Sigmoid colon (tissue), 7 donors: ENCODE results near the gene LRRC7. TPM values are rescaled to one million over a fixed set of nuclear protein-coding genes. Genes with fewer than 3 reads are reported as not detected.

ENCODE experiments used
- DNase-seq: peaks from one replicate; pipeline ENCODE4 v3.0.0-alpha.2; 2019
- H3K27ac ChIP-seq, 4 donors: fragments of 200-600 bp; sonication (generic); one replicate each; pipeline ENCODE4 v1.5.1; 2016 to 2019; ENCODE audit warnings: mild to moderate bottlenecking in 1 of 4
- H3K27me3 ChIP-seq, 3 donors: fragments of 200-600 bp; sonication (generic); one replicate each; pipeline ENCODE4 v1.5.1; 2019; ENCODE audit warnings: mild to moderate bottlenecking in 1 of 3
- H3K36me3 ChIP-seq, 4 donors: fragments of 200-600 bp; sonication (generic); one replicate each; pipeline ENCODE4 v1.5.1; 2016 to 2019
- H3K4me1 ChIP-seq, 4 donors: fragments of 200-600 bp; sonication (generic); one replicate each; pipeline ENCODE4 v1.5.1; 2017 to 2019
- H3K4me3 ChIP-seq, 4 donors: fragments of 200-600 bp; sonication (generic); one replicate each; pipeline ENCODE4 v1.5.1; 2017 to 2019; ENCODE audit warnings: mild to moderate bottlenecking in 2 of 4, moderate library complexity in 1 of 4
- H3K9me3 ChIP-seq, 4 donors: fragments of 200-600 bp in 3 of 4; sonication (generic) in 3 of 4; one replicate each; pipeline versions ENCODE4 v1.5.1 to v1.6.1; 2013 to 2019
- EP300 ChIP-seq, 4 donors: sonication (generic); formaldehyde crosslinking; IDR thresholded peaks; one replicate each; pipeline ENCODE4 v1.6.1; 2017; ENCODE audit warnings: antibody characterized with exemption in 4 of 4
- POLR2A ChIP-seq, 2 donors: fragments of 450-650 bp; IDR thresholded peaks; one replicate each; pipeline ENCODE4 v1.6.1; 2016; ENCODE audit warnings: antibody characterized with exemption in 2 of 2, mild to moderate bottlenecking in 2 of 2, moderate library complexity in 2 of 2
- POLR2AphosphoS5 ChIP-seq, 4 donors: sonication (generic); formaldehyde crosslinking; IDR thresholded peaks; one replicate each; pipeline ENCODE4 v1.6.1; 2017; ENCODE audit warnings: antibody characterized with exemption in 4 of 4
- WGBS, 2 donors: extraction: QIAGEN DNeasy Blood & Tissue Kit; methylation state at CpG; one replicate each; pipeline ENCODE4 v1.1.7; 2013; 5-methylcytosine and 5-hydroxymethylcytosine counted together
- intact Hi-C: fragments of 100-400 bp; cut with DNase I; formaldehyde crosslinking; loops from one replicate; pipeline ENCODE4 v1.15.1; 2023
- polyA plus RNA-seq, 3 donors: library from polyadenylated mRNA; stranded (reverse); fragments of 200-250 nt; gene quantifications; one replicate each; pipeline ENCODE4 v1.2.3, GENCODE V29; 2013
- total RNA-seq, 4 donors: library from RNA; depleted of rRNA; stranded (reverse); fragments of >200 nt; gene quantifications; one replicate each; pipeline ENCODE4 v1.1.0, GENCODE V29; 2016
- TF ChIP-seq, protein P1 (sequence below), 4 experiments: fragments of 450-650 bp in 3 of 4; fragments of 200-600 bp in 1 of 4; IDR thresholded peaks; one replicate each; pipeline ENCODE4 v1.5.1; 2016 to 2019; ENCODE audit warnings: antibody characterized with exemption in 4 of 4, mild to moderate bottlenecking in 3 of 4, moderate library complexity in 2 of 4
- donor health status: healthy with polysubstance abuse.
- donor health status: Bipolar disorder and iron deficiency.
- donor health status: healthy.

Gene LRRC7
- total and polyA plus RNA-seq, 7 donors, result 0.16 to 1.9 (median 0.41) TPM; not detected in 2

DNA sequence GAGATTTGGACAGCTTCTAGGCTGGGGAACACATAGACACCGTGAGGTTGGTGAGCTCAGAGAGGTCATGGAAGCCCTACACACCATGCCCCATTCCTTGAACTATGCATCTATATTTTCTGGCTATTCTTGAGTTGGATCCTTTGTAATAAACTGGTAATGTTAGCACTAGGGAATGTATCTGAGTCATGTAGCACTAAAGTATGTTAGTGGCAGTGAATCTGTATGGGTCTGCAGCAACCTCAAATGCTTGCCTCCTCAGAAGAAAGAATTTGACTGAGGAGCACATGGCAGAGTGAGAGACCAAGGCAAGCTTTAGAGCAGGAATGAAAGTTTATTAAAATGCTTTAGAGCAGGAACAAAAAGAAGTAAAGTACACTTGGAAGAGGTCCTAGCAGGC is 43.7 kb upstream of the LRRC7 start:
- H3K4me1 ChIP-seq, result no peaks in the 10 kb centered on the region
- DNase-seq, result no peak
- intact Hi-C loops, result no loop called here
- H3K9me3 ChIP-seq, result no peaks in the 10 kb centered on the region
- H3K27me3 ChIP-seq, result no peaks in the 10 kb centered on the region
- no peaks in the 10 kb centered on the region for H3K36me3 ChIP-seq
- H3K4me3 ChIP-seq, result no peak overlapping the region
- TF ChIP-seq POLR2AphosphoS5 (IDR thresholded peaks at IDR 0.05) (no peak), POLR2A (IDR thresholded peaks at IDR 0.05) (no peak)
- WGBS, 2 donors, result 59 to 81% methylated on average over 1 of the region's 1 CpG
- no peak overlapping the region for H3K27ac ChIP-seq

DNA sequence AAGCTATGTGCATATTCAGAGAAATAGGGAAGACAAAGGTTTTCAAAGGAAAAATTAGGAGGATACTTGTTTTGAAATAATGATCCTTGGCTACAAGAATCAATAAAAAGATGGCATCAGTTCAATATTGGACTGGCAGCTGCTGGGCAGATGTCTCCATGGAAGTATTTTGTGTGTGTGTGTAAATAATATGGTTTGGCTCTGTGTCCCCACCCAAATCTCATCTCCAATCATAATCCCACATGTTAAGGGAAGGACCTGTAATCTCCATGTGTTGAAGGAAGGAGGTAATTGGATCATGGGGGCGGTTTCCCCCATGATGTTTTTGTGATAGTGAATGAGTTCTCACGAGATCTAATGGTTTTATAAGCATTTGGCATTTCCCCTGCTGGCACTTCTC is 40.4 kb upstream of the LRRC7 start:
- 39 to 65% methylated on average over 2 of the region's 2 CpGs for WGBS, 2 donors
- Histone ChIP-seq H3K9me3 (no peaks in the 10 kb centered on the region), H3K4me1 (no peaks in the 10 kb centered on the region), H3K27me3 (no peaks in the 10 kb centered on the region), H3K36me3 (no peaks in the 10 kb centered on the region), H3K4me3 (no peak overlapping the region), H3K27ac (no peak overlapping the region)
- intact Hi-C loops, result no loop called here
- no peak for TF ChIP-seq POLR2AphosphoS5 (IDR thresholded peaks at IDR 0.05)
- no peak for TF ChIP-seq EP300 (IDR thresholded peaks at IDR 0.05)
- TF ChIP-seq POLR2A (IDR thresholded peaks at IDR 0.05), result no peak
- TF ChIP-seq, protein P1, sequence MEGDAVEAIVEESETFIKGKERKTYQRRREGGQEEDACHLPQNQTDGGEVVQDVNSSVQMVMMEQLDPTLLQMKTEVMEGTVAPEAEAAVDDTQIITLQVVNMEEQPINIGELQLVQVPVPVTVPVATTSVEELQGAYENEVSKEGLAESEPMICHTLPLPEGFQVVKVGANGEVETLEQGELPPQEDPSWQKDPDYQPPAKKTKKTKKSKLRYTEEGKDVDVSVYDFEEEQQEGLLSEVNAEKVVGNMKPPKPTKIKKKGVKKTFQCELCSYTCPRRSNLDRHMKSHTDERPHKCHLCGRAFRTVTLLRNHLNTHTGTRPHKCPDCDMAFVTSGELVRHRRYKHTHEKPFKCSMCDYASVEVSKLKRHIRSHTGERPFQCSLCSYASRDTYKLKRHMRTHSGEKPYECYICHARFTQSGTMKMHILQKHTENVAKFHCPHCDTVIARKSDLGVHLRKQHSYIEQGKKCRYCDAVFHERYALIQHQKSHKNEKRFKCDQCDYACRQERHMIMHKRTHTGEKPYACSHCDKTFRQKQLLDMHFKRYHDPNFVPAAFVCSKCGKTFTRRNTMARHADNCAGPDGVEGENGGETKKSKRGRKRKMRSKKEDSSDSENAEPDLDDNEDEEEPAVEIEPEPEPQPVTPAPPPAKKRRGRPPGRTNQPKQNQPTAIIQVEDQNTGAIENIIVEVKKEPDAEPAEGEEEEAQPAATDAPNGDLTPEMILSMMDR (IDR thresholded peaks at IDR 0.05), result no peak
- no peak for DNase-seq

DNA sequence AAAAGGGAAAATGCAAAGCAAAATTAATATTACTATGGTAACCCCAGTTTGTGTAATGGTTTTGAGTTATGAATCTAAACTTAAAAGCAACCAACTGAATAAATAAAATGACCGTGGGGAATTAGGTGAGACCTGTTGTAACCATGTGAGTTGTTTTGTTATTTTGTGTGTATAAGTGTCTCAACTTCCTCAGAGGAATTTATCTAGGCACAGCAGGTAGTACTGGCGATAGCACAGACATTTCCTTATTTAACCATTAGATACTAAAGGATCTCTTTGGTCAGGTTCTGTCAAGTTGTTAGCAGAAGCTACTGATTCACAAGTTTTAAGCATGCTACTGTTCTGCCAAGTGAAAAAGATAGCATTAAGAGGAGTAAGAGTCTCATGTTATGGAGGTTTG is 39.3 kb upstream of the LRRC7 start:
- H3K4me3 ChIP-seq, result no peak overlapping the region
- intact Hi-C loops, result no loop called here
- no peaks in the 10 kb centered on the region for H3K9me3 ChIP-seq
- TF ChIP-seq POLR2AphosphoS5 (IDR thresholded peaks at IDR 0.05) (no peak), POLR2A (IDR thresholded peaks at IDR 0.05) (no peak), EP300 (IDR thresholded peaks at IDR 0.05) (no peak)
- TF ChIP-seq, protein P1 (IDR thresholded peaks at IDR 0.05), result no peak
- H3K36me3 ChIP-seq, result no peaks in the 10 kb centered on the region
- WGBS, 2 donors, result 68 to 76% methylated on average over 2 of the region's 2 CpGs
- DNase-seq, result no peak
- no peaks in the 10 kb centered on the region for H3K27me3 ChIP-seq
- no peak overlapping the region for H3K27ac ChIP-seq
- H3K4me1 ChIP-seq, result no peaks in the 10 kb centered on the region

- no peak for DNase-seq
- no peak overlapping the region for H3K4me3 ChIP-seq
- no peak overlapping the region for H3K27ac ChIP-seq
- TF ChIP-seq POLR2A (IDR thresholded peaks at IDR 0.05) (no peak), EP300 (IDR thresholded peaks at IDR 0.05) (no peak), POLR2AphosphoS5 (IDR thresholded peaks at IDR 0.05) (no peak)
- TF ChIP-seq, protein P1 (IDR thresholded peaks at IDR 0.05), result no peak
- H3K4me1 ChIP-seq, result no peaks in the 10 kb centered on the region
- H3K27me3 ChIP-seq, result no peaks in the 10 kb centered on the region
- intact Hi-C loops, result no loop called here
- no peaks in the 10 kb centered on the region for H3K9me3 ChIP-seq
- no peaks in the 10 kb centered on the region for H3K36me3 ChIP-seq
- 32 to 84% methylated on average over 1 of the region's 1 CpG for WGBS, 2 donors
Observed at GRCh38 chr1:69533343-69533742, 34.4 kb upstream of the LRRC7 start.

DNA sequence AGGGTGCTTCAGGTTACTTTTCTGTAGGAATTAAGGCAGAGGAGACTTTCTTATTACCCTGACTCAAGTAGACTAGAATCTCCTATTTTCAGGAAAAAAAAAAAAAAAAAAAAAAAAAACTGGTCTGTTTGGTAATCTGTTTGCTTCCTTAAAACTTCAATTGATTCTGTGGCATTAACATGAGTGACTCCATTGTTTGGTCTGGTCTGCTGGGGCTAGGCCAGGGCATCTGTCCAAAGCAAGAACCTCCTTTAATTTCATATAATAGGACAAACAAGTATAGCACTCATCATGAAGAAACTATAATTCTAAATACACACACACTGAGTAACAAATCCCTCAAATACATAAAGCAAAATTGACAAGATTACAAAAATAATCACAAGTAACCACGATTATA is 32.9 kb upstream of the LRRC7 start:
- DNase-seq, result no peak
- H3K4me3 ChIP-seq, result no peak overlapping the region
- intact Hi-C loops, result no loop called here
- no peak overlapping the region for H3K27ac ChIP-seq
- H3K9me3 ChIP-seq, result no peaks in the 10 kb centered on the region
- H3K36me3 ChIP-seq, result no peaks in the 10 kb centered on the region
- H3K4me1 ChIP-seq, result no peaks in the 10 kb centered on the region
- TF ChIP-seq POLR2A (IDR thresholded peaks at IDR 0.05), result no peak
- TF ChIP-seq, protein P1 (IDR thresholded peaks at IDR 0.05), result no peak
- TF ChIP-seq EP300 (IDR thresholded peaks at IDR 0.05), result no peak
- TF ChIP-seq POLR2AphosphoS5 (IDR thresholded peaks at IDR 0.05), result no peak
- 50 to 79% methylated on average over 1 of the region's 1 CpG for WGBS, 2 donors
- no peaks in the 10 kb centered on the region for H3K27me3 ChIP-seq
